Peyer's patch (tissue), 4 donors: Measurements from ENCODE around the gene MACROH2A1. TPM values are rescaled to one million over a fixed set of nuclear protein-coding genes. Genes with fewer than 3 reads are reported as not detected.
A peak's percentile ranks its signal among the peaks of the same experiment; 100 is the strongest.

Experiments
- DNase-seq, 3 donors: peaks; one replicate each; pipeline ENCODE4 v3.0.0-alpha.2; 2017 to 2019
- H3K27ac ChIP-seq, 4 donors: fragments of 200-600 bp; sonication (generic); one replicate each; pipeline ENCODE4 v1.5.1; 2016 to 2019
- H3K27me3 ChIP-seq, 2 donors: fragments of 200-600 bp; sonication (generic); one replicate each; pipeline ENCODE4 v1.5.1; 2019
- H3K36me3 ChIP-seq, 3 donors: fragments of 200-600 bp; sonication (generic); one replicate each; pipeline ENCODE4 v1.5.1; 2016 to 2019
- H3K4me1 ChIP-seq, 4 donors: fragments of 200-600 bp; sonication (generic); one replicate each; pipeline ENCODE4 v1.5.1; 2016 to 2019
- H3K4me3 ChIP-seq, 4 donors: fragments of 200-600 bp; sonication (generic); 1 replicate in 3 of 4; 2 replicates in 1 of 4; pipeline ENCODE4 v1.5.1; 2016 to 2019; ENCODE audit warnings: mild to moderate bottlenecking in 1 of 4
- H3K9me3 ChIP-seq, 4 donors: fragments of 200-600 bp; sonication (generic); one replicate each; pipeline ENCODE4 v1.5.1; 2016 to 2019; ENCODE audit warnings: mild to moderate bottlenecking in 1 of 4
- CTCF ChIP-seq, 6 experiments: fragments of 450-650 bp in 4 of 6; fragments of 200-600 bp in 2 of 6; sonication (generic) in 1 of 6; IDR thresholded peaks; one replicate each; pipeline ENCODE4 v1.5.1; 2017 to 2019; ENCODE audit warnings: antibody characterized with exemption in 6 of 6, mild to moderate bottlenecking in 3 of 6, moderate library complexity in 1 of 6
- POLR2A ChIP-seq, 2 donors: fragments of 450-650 bp; IDR thresholded peaks; one replicate each; pipeline ENCODE4 v1.5.1; 2017; ENCODE audit warnings: antibody characterized with exemption in 2 of 2, mild to moderate bottlenecking in 2 of 2, moderate library complexity in 2 of 2
- total RNA-seq, 4 donors: library from RNA; depleted of rRNA; stranded (reverse); fragments of >200 nt; gene quantifications; one replicate each; pipeline ENCODE4 v1.1.0, GENCODE V29; 2016

MACROH2A1 gene
- total RNA-seq, 4 donors from 2014 or later: 407 to 489 (median 431) TPM

DNA sequence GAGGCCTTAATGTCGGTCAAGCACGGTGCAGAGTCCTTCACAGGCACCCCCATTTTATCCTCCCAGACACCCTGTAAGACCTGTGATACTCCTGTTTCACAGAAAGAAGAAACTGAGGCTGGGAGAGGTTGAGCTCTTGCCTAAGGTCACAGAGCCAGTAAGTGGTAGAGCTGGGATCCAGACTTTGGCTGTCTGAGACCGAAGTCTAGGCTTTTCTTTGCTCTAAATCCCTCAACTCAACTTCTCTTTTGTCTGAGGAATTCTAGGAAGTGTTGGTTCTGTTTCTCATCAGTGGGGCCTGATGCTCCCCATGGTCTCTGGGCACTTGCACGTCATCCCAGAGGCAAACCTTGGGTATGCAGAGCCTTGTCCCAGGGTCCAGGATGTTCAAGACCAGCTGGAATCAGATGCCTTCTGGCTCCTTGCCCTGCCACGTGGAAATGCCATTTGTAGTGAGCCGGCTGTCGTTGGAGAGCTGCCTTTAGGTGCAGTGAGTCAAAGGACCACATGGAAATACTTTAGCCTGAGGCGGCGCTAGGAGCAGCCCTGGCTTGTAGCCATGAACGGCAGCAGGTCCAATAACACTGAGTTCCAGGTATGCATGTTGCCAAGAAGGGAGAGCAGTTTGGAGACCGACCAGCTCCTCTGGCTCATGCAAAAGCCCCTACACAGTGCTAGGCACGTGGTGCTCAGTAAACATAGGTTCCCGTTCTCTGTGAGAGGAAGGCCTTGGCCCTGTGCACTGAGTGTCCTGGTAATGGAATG, 38.9 kb upstream of the MACROH2A1 start:
- no peaks in the 10 kb centered on the region for H3K27me3 ChIP-seq
- DNase-seq: peak in 2 of 3 donors; percentile 81 to 88
- H3K9me3 ChIP-seq: no peaks in the 10 kb centered on the region
- TF ChIP-seq POLR2A (IDR thresholded peaks at IDR 0.05): no peak
- peak in 2 of 6 experiments; percentile 18 to 21 for TF ChIP-seq CTCF (IDR thresholded peaks at IDR 0.05)
- H3K4me3 ChIP-seq: no peak overlapping the region
- H3K4me1 ChIP-seq: peaks cover 0 to 20% (median 0%) of the 10 kb centered on the region in 4 donors
- peak overlapping the region in 2 of 4 donors; percentile 18 to 24 for H3K27ac ChIP-seq
- H3K36me3 ChIP-seq: no peaks in the 10 kb centered on the region

DNA sequence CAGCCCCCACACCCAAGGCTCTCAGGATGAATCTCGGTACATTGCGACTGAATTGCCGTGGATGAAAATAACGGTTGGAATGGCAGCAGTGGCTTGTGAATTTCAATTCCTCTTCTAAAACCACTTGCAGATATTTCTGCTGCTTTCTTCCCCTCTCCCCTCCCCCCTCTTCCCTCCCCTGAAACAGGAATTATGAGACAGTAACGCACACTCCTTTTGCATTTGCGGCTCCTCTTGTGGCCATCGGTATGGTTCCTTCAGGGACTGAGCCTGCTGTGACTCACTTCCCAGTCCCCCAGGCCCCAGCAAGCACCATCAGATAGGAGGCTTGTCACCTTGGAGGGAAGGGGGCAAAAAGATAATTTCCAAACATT, 38.4 kb upstream of the MACROH2A1 start:
- peak in 1 of 3 donors; percentile 44 for DNase-seq
- TF ChIP-seq POLR2A (IDR thresholded peaks at IDR 0.05): no peak
- no peak for TF ChIP-seq CTCF (IDR thresholded peaks at IDR 0.05)
- Histone ChIP-seq H3K4me3 (no peak overlapping the region), H3K9me3 (no peaks in the 10 kb centered on the region), H3K4me1 (peaks cover 0 to 20% (median 0%) of the 10 kb centered on the region in 4 donors), H3K27ac (peak overlapping the region in 1 of 4 donors; percentile 24), H3K36me3 (no peaks in the 10 kb centered on the region), H3K27me3 (no peaks in the 10 kb centered on the region)

DNA sequence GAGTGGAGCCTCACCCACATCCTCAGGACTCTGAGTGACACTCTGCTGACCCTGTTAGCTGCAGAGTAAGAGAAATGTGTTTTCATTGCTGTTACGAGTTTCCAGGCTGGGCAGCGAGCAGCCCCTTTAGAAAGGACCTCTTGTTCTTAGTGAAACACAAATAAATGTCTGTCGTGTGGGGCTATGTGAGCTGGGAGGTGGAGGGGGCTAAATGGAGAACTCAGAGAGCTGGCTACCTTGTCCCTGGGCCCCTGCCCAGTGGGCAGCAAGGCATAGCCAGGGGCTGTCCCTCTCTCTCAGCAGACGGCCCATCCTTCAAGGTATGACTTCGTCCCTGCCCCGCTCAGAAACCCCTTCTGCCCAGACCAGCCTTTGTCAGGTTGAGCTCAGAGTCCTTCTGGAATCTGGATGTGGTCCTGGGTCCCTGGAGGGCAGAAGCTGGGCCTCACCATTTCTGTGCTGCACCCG, 38.0 kb upstream of the MACROH2A1 start:
- peak in 1 of 3 donors; percentile 15 for DNase-seq
- Histone ChIP-seq H3K27ac (no peak overlapping the region), H3K36me3 (no peaks in the 10 kb centered on the region), H3K9me3 (no peaks in the 10 kb centered on the region), H3K4me3 (no peak overlapping the region), H3K4me1 (peaks cover 0 to 20% (median 0%) of the 10 kb centered on the region in 4 donors), H3K27me3 (no peaks in the 10 kb centered on the region)
- TF ChIP-seq CTCF (IDR thresholded peaks at IDR 0.05) (no peak), POLR2A (IDR thresholded peaks at IDR 0.05) (no peak)

GRCh38 chr5:135435467-135436330, 36.7 kb upstream of the MACROH2A1 start:
- TF ChIP-seq CTCF (IDR thresholded peaks at IDR 0.05): no peak
- no peak for TF ChIP-seq POLR2A (IDR thresholded peaks at IDR 0.05)
- Histone ChIP-seq H3K36me3 (no peaks in the 10 kb centered on the region), H3K9me3 (no peaks in the 10 kb centered on the region), H3K27me3 (no peaks in the 10 kb centered on the region), H3K4me1 (peaks cover 0 to 15% (median 0%) of the 10 kb centered on the region in 4 donors), H3K4me3 (no peak overlapping the region), H3K27ac (no peak overlapping the region)
- DNase-seq: peak in 1 of 3 donors; percentile 36

GRCh38 chr5:135434591-135435466, 35.8 kb upstream of the MACROH2A1 start:
- Histone ChIP-seq H3K4me1 (peaks cover 0 to 15% (median 0%) of the 10 kb centered on the region in 4 donors), H3K27me3 (no peaks in the 10 kb centered on the region), H3K36me3 (no peaks in the 10 kb centered on the region), H3K27ac (no peak overlapping the region), H3K4me3 (no peak overlapping the region), H3K9me3 (no peaks in the 10 kb centered on the region)
- no peak for TF ChIP-seq CTCF (IDR thresholded peaks at IDR 0.05)
- no peak for TF ChIP-seq POLR2A (IDR thresholded peaks at IDR 0.05)
- DNase-seq: peak in 1 of 3 donors; percentile 37
